Trophoblast cell (in vitro differentiated cells and primary cell): ENCODE data around the gene COL6A3.

Experiments used
- DNase-seq, 2 donors: peaks; one replicate each; pipeline ENCODE4 v3.0.0-alpha.2; 2016
- H2AFZ ChIP-seq: 2 replicates; pipeline ENCODE4 v1.6.1; 2013; ENCODE audit warnings: low read length, moderate library complexity, mild to moderate bottlenecking; ENCODE audit not compliant: insufficient read depth, poor library complexity
- H2AK5ac ChIP-seq: 2 replicates; pipeline ENCODE4 v1.6.1; 2013; ENCODE audit warnings: mild to moderate bottlenecking, low read length
- H2BK120ac ChIP-seq: 2 replicates; pipeline ENCODE4 v1.6.1; 2013; ENCODE audit warnings: low read length, mild to moderate bottlenecking, moderate library complexity; ENCODE audit not compliant: insufficient read depth, poor library complexity
- H2BK12ac ChIP-seq: 2 replicates; pipeline ENCODE4 v1.6.1; 2013; ENCODE audit warnings: mild to moderate bottlenecking, low read length, moderate library complexity
- H2BK5ac ChIP-seq: 2 replicates; pipeline ENCODE4 v1.6.1; 2013; ENCODE audit warnings: low read length, low read depth, moderate library complexity, mild to moderate bottlenecking; ENCODE audit not compliant: poor library complexity
- H3K14ac ChIP-seq: 2 replicates; pipeline ENCODE4 v1.6.1; 2013; ENCODE audit warnings: mild to moderate bottlenecking, low read length
- H3K18ac ChIP-seq: 2 replicates; pipeline ENCODE4 v1.6.1; 2013; ENCODE audit warnings: mild to moderate bottlenecking, low read length
- H3K23ac ChIP-seq: 2 replicates; pipeline ENCODE4 v1.6.1; 2013; ENCODE audit warnings: low read length
- H3K27ac ChIP-seq: 2 replicates; pipeline ENCODE4 v1.5.1; 2013; ENCODE audit warnings: low read depth, mild to moderate bottlenecking, inconsistent platforms, low read length, moderate library complexity
- H3K27me3 ChIP-seq: 2 replicates; pipeline ENCODE4 v1.6.1; 2013; ENCODE audit warnings: inconsistent platforms, mild to moderate bottlenecking, low read length, moderate library complexity; ENCODE audit not compliant: insufficient read depth
- H3K36me3 ChIP-seq, 2 experiments: 1 replicate in 1 of 2; 2 replicates in 1 of 2; pipeline ENCODE4 v1.6.1; 2013; ENCODE audit warnings: low read length in 2 of 2, mild to moderate bottlenecking in 2 of 2, moderate library complexity in 1 of 2; ENCODE audit not compliant: insufficient read depth in 2 of 2, control insufficient read depth in 1 of 2
- H3K4ac ChIP-seq: 2 replicates; pipeline ENCODE4 v1.6.1; 2013; ENCODE audit warnings: low read depth, mild to moderate bottlenecking, low read length, moderate library complexity
- H3K4me1 ChIP-seq, 2 experiments: 1 replicate in 1 of 2; 2 replicates in 1 of 2; pipeline ENCODE4 v1.6.1; 2013; ENCODE audit warnings: low read length in 2 of 2, mild to moderate bottlenecking in 2 of 2, moderate library complexity in 1 of 2; ENCODE audit not compliant: insufficient read depth in 2 of 2, control insufficient read depth in 1 of 2
- H3K4me2 ChIP-seq: 2 replicates; pipeline ENCODE4 v1.6.1; 2013; ENCODE audit warnings: inconsistent platforms, mild to moderate bottlenecking, low read length, moderate library complexity
- H3K4me3 ChIP-seq: 2 replicates; pipeline ENCODE4 v1.5.1; 2013; ENCODE audit warnings: mild to moderate bottlenecking, low read depth, low read length, inconsistent platforms
- H3K79me1 ChIP-seq: one replicate; pipeline ENCODE4 v1.6.1; 2013; ENCODE audit warnings: low read length
- H3K79me2 ChIP-seq: 2 replicates; pipeline ENCODE4 v1.6.1; 2013; ENCODE audit warnings: low read length, mild to moderate bottlenecking; ENCODE audit not compliant: control insufficient read depth, insufficient read depth, poor library complexity
- H3K9ac ChIP-seq: 2 replicates; pipeline ENCODE4 v1.6.1; 2013; ENCODE audit warnings: mild to moderate bottlenecking, low read length
- H3K9me3 ChIP-seq: 2 replicates; pipeline ENCODE4 v1.6.1; 2013; ENCODE audit warnings: low read depth, mild to moderate bottlenecking, control low read depth, inconsistent platforms, low read length; ENCODE audit not compliant: insufficient read depth
- H4K12ac ChIP-seq: 2 replicates; pipeline ENCODE4 v1.6.1; 2013; ENCODE audit warnings: low read depth, mild to moderate bottlenecking, low read length, moderate library complexity
- H4K8ac ChIP-seq: 2 replicates; pipeline ENCODE4 v1.6.1; 2013; ENCODE audit warnings: low read depth, mild to moderate bottlenecking, low read length, moderate library complexity
- H4K91ac ChIP-seq: one replicate; pipeline ENCODE4 v1.6.1; 2013; ENCODE audit warnings: low read depth, mild to moderate bottlenecking, low read length, moderate library complexity
- WGBS: extraction: QIAGEN DNeasy Blood & Tissue Kit; methylation state at CpG from one replicate; pipeline ENCODE4 v1.1.7; 2013; ENCODE audit warnings: missing lambda C conversion rate; ENCODE audit not compliant: insufficient read length, insufficient coverage; ENCODE audit errors: extremely low coverage; 5-methylcytosine and 5-hydroxymethylcytosine counted together

The COL6A3 gene

DNA sequence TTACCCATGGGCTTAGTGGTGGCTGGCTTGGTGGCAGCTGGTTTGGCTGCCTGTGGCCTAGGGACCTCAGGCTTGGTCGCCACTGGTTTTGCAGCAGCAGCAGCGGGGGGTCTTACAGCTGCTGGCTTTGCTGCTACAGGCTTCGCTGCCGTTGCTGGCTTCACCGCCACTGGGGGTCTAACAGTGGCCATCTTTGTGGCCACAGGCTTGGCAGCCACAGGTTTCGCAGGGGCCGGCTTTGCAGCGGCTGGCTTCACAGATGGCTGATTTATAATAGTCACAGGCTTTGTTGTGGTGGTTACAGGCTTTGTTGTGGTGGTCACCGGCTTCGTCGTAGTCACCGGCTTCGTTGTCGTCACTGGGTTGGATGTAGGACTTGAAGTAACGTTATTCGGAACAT is 77.8 kb downstream of the COL6A3 start:
- no peak overlapping the region for H4K12ac ChIP-seq
- H3K4me1 ChIP-seq = no peaks in the 10 kb centered on the region
- peaks cover 3% of the 10 kb centered on the region for H3K79me1 ChIP-seq
- no peak overlapping the region for H3K4me3 ChIP-seq
- no peak overlapping the region for H2BK120ac ChIP-seq
- H3K23ac ChIP-seq = no peak overlapping the region
- H2BK5ac ChIP-seq = no peak overlapping the region
- H2AFZ ChIP-seq = no peak overlapping the region
- DNase-seq = no peak
- H3K4me2 ChIP-seq = no peak overlapping the region
- no peak overlapping the region for H2AK5ac ChIP-seq
- H2BK12ac ChIP-seq = no peak overlapping the region
- H3K27me3 ChIP-seq = no peaks in the 10 kb centered on the region
- H3K9me3 ChIP-seq = peaks cover 5% of the 10 kb centered on the region
- peak overlapping the region; percentile 62 for H4K8ac ChIP-seq
- no peak overlapping the region for H3K9ac ChIP-seq
- H3K4ac ChIP-seq = no peak overlapping the region
- H3K18ac ChIP-seq = peak overlapping the region; percentile 49
- H3K14ac ChIP-seq = peak overlapping the region; percentile 57
- no CpG with 5 or more reads among the region's 16 CpGs for WGBS
- peaks cover 40 to 57% of the 10 kb centered on the region in 2 experiments for H3K36me3 ChIP-seq
- no peaks in the 10 kb centered on the region for H3K79me2 ChIP-seq
- peak overlapping the region; percentile 67 for H4K91ac ChIP-seq
- no peak overlapping the region for H3K27ac ChIP-seq

- H2BK5ac ChIP-seq = no peak overlapping the region
- H3K9me3 ChIP-seq = peaks cover 1% of the 10 kb centered on the region
- no peak overlapping the region for H2AK5ac ChIP-seq
- H3K4me2 ChIP-seq = no peak overlapping the region
- H4K8ac ChIP-seq = no peak overlapping the region
- H3K79me2 ChIP-seq = no peaks in the 10 kb centered on the region
- no peak overlapping the region for H3K23ac ChIP-seq
- no peak overlapping the region for H3K27ac ChIP-seq
- no peak for DNase-seq
- no peak overlapping the region for H3K4ac ChIP-seq
- WGBS = no CpG with 5 or more reads among the region's 1 CpG
- peaks cover 3% of the 10 kb centered on the region for H3K79me1 ChIP-seq
- H3K18ac ChIP-seq = no peak overlapping the region
- H2BK12ac ChIP-seq = peak overlapping the region; percentile 54
- H4K91ac ChIP-seq = peak overlapping the region; percentile 7
- no peak overlapping the region for H4K12ac ChIP-seq
- H3K14ac ChIP-seq = no peak overlapping the region
- H2BK120ac ChIP-seq = peak overlapping the region; percentile 14
- no peaks in the 10 kb centered on the region for H3K27me3 ChIP-seq
- H3K9ac ChIP-seq = no peak overlapping the region
- peaks cover 26 to 42% of the 10 kb centered on the region in 2 experiments for H3K36me3 ChIP-seq
- no peaks in the 10 kb centered on the region for H3K4me1 ChIP-seq
- no peak overlapping the region for H2AFZ ChIP-seq
- H3K4me3 ChIP-seq = no peak overlapping the region
These were observed 80.2 kb downstream of the COL6A3 start for GRCh38 chr2:237333748-237334147.

DNA sequence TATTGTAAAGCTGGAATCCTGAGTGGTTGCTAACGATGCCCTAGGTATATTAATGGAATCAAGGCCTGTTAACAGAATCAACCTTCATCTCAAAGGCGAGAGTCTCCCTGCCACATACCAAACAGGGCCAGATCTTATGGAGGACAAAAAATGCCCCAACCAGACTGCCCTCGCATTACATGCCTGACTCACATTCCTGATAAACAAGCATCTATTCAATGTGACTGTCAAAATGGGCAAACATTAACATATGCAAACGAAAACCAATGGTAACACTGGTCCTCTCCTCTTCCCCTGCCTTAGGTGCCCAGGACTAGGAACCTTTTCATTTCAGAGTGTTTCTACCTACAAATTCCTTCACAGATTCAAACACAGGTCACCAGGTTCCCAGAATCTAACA is 83.4 kb downstream of the COL6A3 start:
- H2BK120ac ChIP-seq = no peak overlapping the region
- no peak overlapping the region for H3K4me2 ChIP-seq
- no peaks in the 10 kb centered on the region for H3K27me3 ChIP-seq
- no peak for DNase-seq
- H3K36me3 ChIP-seq = peaks cover 10 to 23% of the 10 kb centered on the region in 2 experiments
- H2BK5ac ChIP-seq = peak overlapping the region; percentile 7
- no peak overlapping the region for H4K12ac ChIP-seq
- H3K4ac ChIP-seq = no peak overlapping the region
- H4K91ac ChIP-seq = no peak overlapping the region
- no peak overlapping the region for H3K18ac ChIP-seq
- peaks cover 2% of the 10 kb centered on the region for H3K79me2 ChIP-seq
- peaks cover 0 to 3% of the 10 kb centered on the region in 2 experiments for H3K4me1 ChIP-seq
- H3K9me3 ChIP-seq = peaks cover 1% of the 10 kb centered on the region
- no peak overlapping the region for H3K23ac ChIP-seq
- WGBS = no CpG with 5 or more reads among the region's 4 CpGs
- no peak overlapping the region for H3K27ac ChIP-seq
- peaks cover 16% of the 10 kb centered on the region for H3K79me1 ChIP-seq
- no peak overlapping the region for H2AFZ ChIP-seq
- no peak overlapping the region for H2BK12ac ChIP-seq
- H2AK5ac ChIP-seq = no peak overlapping the region
- H3K14ac ChIP-seq = no peak overlapping the region
- no peak overlapping the region for H4K8ac ChIP-seq
- no peak overlapping the region for H3K4me3 ChIP-seq
- H3K9ac ChIP-seq = no peak overlapping the region

GRCh38 chr2:237327175-237327950 is 86.6 kb downstream of the COL6A3 start:
- peak overlapping the region; percentile 14 for H3K4ac ChIP-seq
- peak overlapping the region; percentile 65 for H3K14ac ChIP-seq
- H3K9ac ChIP-seq = no peak overlapping the region
- no peaks in the 10 kb centered on the region for H3K9me3 ChIP-seq
- peak overlapping the region; percentile 68 for H2BK12ac ChIP-seq
- peaks cover 35% of the 10 kb centered on the region for H3K79me1 ChIP-seq
- no CpG with 5 or more reads among the region's 14 CpGs for WGBS
- H2AFZ ChIP-seq = no peak overlapping the region
- no peak for DNase-seq
- H3K36me3 ChIP-seq = peaks cover 0 to 3% of the 10 kb centered on the region in 2 experiments
- H3K79me2 ChIP-seq = peaks cover 9% of the 10 kb centered on the region
- peak overlapping the region; percentile 94 for H3K27ac ChIP-seq
- no peak overlapping the region for H3K4me3 ChIP-seq
- H4K91ac ChIP-seq = peak overlapping the region; percentile 94
- H4K12ac ChIP-seq = no peak overlapping the region
- no peaks in the 10 kb centered on the region for H3K27me3 ChIP-seq
- H3K23ac ChIP-seq = no peak overlapping the region
- H2BK120ac ChIP-seq = peak overlapping the region; percentile 50
- H2BK5ac ChIP-seq = peak overlapping the region; percentile 65
- H4K8ac ChIP-seq = peak overlapping the region; percentile 51
- H3K4me2 ChIP-seq = no peak overlapping the region
- peaks cover 8 to 10% of the 10 kb centered on the region in 2 experiments for H3K4me1 ChIP-seq
- peak overlapping the region; percentile 58 for H2AK5ac ChIP-seq
- H3K18ac ChIP-seq = peak overlapping the region; percentile 54
